ENCODE data around the gene CCPG1. TPM values are rescaled to one million over a fixed set of nuclear protein-coding genes. Genes with fewer than 3 reads are reported as not detected.
"Not testable (repeated sequence)": the region's sequence is repeated elsewhere in the genome, so short reads cannot be mapped to it uniquely, and the experiment has no call there.

Gene CCPG1
- total RNA-seq, 1 experiment from 2014 or later = 14.3 TPM

DNA sequence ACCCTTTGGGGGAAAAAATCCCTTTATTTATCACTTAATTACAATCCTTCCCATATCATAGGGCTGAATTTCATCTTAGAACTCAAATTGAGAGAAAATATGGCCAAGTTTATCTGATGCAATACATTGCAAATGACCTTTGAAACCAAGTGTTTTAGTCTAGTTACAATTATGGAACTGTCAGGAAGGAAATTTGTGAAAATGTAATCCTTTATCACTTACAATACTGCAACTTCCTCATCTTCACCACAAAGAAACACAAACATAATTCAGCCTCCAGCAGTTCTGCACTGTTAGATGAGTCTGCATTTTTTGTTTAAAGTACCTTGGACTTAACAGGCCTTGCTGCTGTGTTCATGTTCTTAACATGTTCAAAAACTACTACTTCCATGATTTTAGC is 4.6 kb downstream of the CCPG1 start:
- Histone ChIP-seq H3K36me3 (replicated peaks; ENCODE audit: control insufficient read depth, insufficient read depth, low read length) (no peaks in the 10 kb centered on the region), H3K27me3 (ENCODE audit: control insufficient read depth, insufficient read depth, low read length) (no peaks in the 10 kb centered on the region), H3K4me3 (ENCODE audit: insufficient read depth, low read depth, low read length) (no peak overlapping the region)
- DNase-seq = no peak

DNA sequence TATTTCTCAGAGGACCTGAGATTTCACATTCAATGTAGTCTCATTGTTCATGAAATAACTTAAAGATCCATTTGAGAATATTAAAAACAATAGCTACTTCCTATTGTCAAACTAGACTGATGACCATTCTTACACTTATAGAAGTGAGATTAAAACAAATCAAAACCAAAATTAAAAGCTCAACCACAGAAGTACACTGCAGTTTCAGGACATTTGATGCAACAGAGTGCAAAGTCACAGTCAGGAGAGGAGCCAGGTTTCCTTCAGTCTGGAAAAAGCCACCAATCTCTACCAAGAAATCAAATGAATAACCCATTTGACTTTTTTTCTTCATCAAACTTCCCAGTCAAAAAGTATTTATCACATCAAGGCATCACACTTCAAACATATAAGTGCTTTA is 5.5 kb downstream of the CCPG1 start:
- no peaks in the 10 kb centered on the region for H3K36me3 ChIP-seq (replicated peaks; ENCODE audit: control insufficient read depth, insufficient read depth, low read length)
- DNase-seq = no peak
- no peaks in the 10 kb centered on the region for H3K27me3 ChIP-seq (ENCODE audit: control insufficient read depth, insufficient read depth, low read length)
- H3K4me3 ChIP-seq (ENCODE audit: insufficient read depth, low read depth, low read length) = no peak overlapping the region

DNA sequence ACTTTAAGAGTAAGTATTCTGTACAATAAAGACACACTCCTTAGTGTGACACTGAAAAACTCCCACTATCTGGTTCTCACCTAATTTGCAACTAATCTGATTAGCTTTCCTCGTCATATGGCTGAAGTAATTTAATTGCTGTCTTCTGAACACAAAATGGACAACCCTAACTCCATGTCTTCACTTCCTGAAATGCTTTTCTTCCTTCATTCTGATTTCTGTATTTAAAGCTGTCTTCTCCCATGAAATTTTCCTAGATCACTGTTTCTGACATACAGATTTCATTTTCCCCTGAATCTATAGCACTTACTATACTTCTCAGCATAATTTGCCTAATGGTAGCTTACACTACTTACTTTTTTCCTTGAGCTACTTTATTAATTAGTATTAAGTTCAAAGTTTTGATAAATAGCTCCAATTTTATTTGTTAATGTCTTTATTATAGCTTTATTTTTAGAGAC is 6.3 kb downstream of the CCPG1 start:
- Histone ChIP-seq H3K4me3 (ENCODE audit: insufficient read depth, low read depth, low read length) (no peak overlapping the region), H3K27me3 (ENCODE audit: control insufficient read depth, insufficient read depth, low read length) (no peaks in the 10 kb centered on the region), H3K36me3 (replicated peaks; ENCODE audit: control insufficient read depth, insufficient read depth, low read length) (no peaks in the 10 kb centered on the region)
- no peak for DNase-seq

DNA sequence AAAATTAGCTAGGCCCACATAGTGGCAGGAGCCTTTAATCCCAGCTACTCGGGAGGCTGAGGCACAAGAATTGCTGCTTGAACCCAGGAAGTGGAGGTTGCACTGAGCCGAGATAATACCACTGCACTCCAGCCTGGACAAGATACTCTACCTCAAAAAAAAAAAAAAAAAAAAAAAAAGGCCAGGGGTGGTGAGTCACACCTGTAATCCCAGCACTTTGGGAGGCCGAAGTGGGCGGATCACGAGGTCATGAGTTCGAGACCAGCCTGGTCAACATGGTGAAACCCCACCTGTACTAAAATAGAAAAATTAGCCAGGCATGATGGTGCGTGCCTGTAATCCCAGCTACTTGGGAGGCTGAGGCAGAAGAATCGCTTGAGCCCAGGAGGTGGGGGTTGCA is 8.1 kb downstream of the CCPG1 start:
- not testable (repeated sequence) for DNase-seq; H3K27me3 ChIP-seq (ENCODE audit: control insufficient read depth, insufficient read depth, low read length); H3K36me3 ChIP-seq (replicated peaks; ENCODE audit: control insufficient read depth, insufficient read depth, low read length); H3K4me3 ChIP-seq (ENCODE audit: insufficient read depth, low read depth, low read length)

GRCh38 chr15:55398243-55398642 is 9.9 kb downstream of the CCPG1 start:
- H3K36me3 ChIP-seq (replicated peaks; ENCODE audit: control insufficient read depth, insufficient read depth, low read length) = no peaks in the 10 kb centered on the region
- no peak for DNase-seq
- no peak overlapping the region for H3K4me3 ChIP-seq (ENCODE audit: insufficient read depth, low read depth, low read length)
- no peaks in the 10 kb centered on the region for H3K27me3 ChIP-seq (ENCODE audit: control insufficient read depth, insufficient read depth, low read length)

- no peak overlapping the region for H3K4me3 ChIP-seq (ENCODE audit: insufficient read depth, low read depth, low read length)
- no peak for DNase-seq
- H3K27me3 ChIP-seq (ENCODE audit: control insufficient read depth, insufficient read depth, low read length) = no peaks in the 10 kb centered on the region
- no peaks in the 10 kb centered on the region for H3K36me3 ChIP-seq (replicated peaks; ENCODE audit: control insufficient read depth, insufficient read depth, low read length)
Measured at GRCh38 chr15:55394694-55395093, 13.5 kb downstream of the CCPG1 start.

DNA sequence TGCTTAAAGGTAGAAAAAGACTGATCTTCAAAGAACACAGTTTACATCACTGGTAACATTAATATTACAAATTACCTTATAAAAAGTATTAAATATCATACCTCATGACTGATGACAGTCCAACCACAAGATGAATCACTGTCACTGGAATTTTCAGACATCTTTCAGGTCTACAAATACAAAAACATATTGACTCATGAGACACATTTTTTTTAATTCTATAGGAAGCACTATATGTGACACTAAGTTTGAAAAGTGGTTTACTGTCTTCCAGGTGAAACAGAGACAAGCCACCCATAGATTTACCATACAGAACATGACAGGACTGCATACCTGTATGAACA is 18.9 kb downstream of the CCPG1 start:
- Histone ChIP-seq H3K36me3 (replicated peaks; ENCODE audit: control insufficient read depth, insufficient read depth, low read length) (no peaks in the 10 kb centered on the region), H3K4me3 (ENCODE audit: insufficient read depth, low read depth, low read length) (no peak overlapping the region), H3K27me3 (ENCODE audit: control insufficient read depth, insufficient read depth, low read length) (no peaks in the 10 kb centered on the region)
- DNase-seq = no peak

DNA sequence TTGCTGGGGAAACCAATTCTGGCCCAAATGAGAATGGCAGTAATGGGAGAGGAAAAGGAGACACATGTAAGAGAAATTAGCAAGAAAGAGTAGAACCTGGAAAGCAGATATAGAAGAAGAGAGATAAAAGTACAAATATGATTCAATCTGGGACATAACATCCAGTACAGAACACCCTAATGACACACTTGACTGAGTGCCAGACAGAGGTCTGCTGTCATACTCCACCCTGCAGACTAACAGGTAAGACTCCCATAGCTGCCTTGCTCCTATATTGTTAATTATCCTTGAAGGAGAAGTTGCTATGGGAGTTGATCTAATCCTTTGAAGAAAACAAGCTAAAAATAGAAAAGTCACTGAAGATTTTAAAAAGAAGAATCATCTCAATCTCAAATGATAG is 21.1 kb downstream of the CCPG1 start:
- Histone ChIP-seq H3K4me3 (ENCODE audit: insufficient read depth, low read depth, low read length) (no peak overlapping the region), H3K27me3 (ENCODE audit: control insufficient read depth, insufficient read depth, low read length) (no peaks in the 10 kb centered on the region), H3K36me3 (replicated peaks; ENCODE audit: control insufficient read depth, insufficient read depth, low read length) (no peaks in the 10 kb centered on the region)
- DNase-seq = no peak

DNA sequence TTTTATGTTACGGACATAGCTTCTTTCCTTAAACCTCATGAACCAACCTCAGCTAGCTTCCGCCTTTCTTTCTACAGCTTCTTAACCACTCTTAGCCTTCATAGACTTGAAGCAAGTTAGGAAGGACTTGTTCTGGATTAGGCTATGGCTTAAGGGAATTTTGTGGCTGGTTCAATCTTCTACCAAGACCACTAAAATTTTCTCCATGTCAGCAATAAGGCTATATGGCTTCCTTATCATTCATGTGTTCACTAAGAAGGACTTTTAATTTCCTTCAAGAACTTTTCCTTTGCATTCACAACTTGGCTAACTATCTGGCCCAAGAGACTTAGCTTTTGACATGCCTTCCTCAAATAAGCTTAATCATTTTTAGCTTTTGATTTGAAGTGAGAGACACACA is 24.5 kb downstream of the CCPG1 start:
- H3K4me3 ChIP-seq (ENCODE audit: insufficient read depth, low read depth, low read length) = no peak overlapping the region
- DNase-seq = no peak
- H3K36me3 ChIP-seq (replicated peaks; ENCODE audit: control insufficient read depth, insufficient read depth, low read length) = no peaks in the 10 kb centered on the region
- no peaks in the 10 kb centered on the region for H3K27me3 ChIP-seq (ENCODE audit: control insufficient read depth, insufficient read depth, low read length)

- no peaks in the 10 kb centered on the region for H3K36me3 ChIP-seq (replicated peaks; ENCODE audit: control insufficient read depth, insufficient read depth, low read length)
- H3K27me3 ChIP-seq (ENCODE audit: control insufficient read depth, insufficient read depth, low read length) = no peaks in the 10 kb centered on the region
- no peak overlapping the region for H3K4me3 ChIP-seq (ENCODE audit: insufficient read depth, low read depth, low read length)
- DNase-seq = no peak
Measured at GRCh38 chr15:55381595-55381994, 26.6 kb downstream of the CCPG1 start.

DNA sequence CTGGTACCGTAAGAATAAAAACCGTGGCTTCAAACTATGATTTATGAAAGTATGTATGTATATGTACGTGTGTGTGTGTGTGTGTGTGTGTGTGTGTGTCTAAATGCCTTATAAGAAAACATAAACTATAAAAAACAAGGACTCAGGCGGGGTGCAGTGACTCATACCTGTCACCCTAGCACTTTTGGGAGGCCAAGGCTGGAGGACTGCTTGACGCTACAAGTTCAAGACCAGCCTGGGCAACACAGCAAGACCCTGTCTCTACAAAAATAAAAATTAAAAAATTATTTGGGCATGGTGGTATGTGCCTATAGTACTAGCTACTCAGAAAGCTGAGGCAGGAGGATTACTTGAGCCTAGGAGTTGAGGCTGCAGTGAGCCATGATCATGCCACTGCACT is 29.1 kb downstream of the CCPG1 start:
- Histone ChIP-seq H3K4me3 (ENCODE audit: insufficient read depth, low read depth, low read length) (no peak overlapping the region), H3K27me3 (ENCODE audit: control insufficient read depth, insufficient read depth, low read length) (no peaks in the 10 kb centered on the region), H3K36me3 (replicated peaks; ENCODE audit: control insufficient read depth, insufficient read depth, low read length) (no peaks in the 10 kb centered on the region)
- no peak for DNase-seq

- Histone ChIP-seq H3K36me3 (replicated peaks; ENCODE audit: control insufficient read depth, insufficient read depth, low read length) (no peaks in the 10 kb centered on the region), H3K4me3 (ENCODE audit: insufficient read depth, low read depth, low read length) (no peak overlapping the region), H3K27me3 (ENCODE audit: control insufficient read depth, insufficient read depth, low read length) (no peaks in the 10 kb centered on the region)
- no peak for DNase-seq
Measured at GRCh38 chr15:55372701-55373440, 35.3 kb downstream of the CCPG1 start.

- DNase-seq = no peak
- Histone ChIP-seq H3K27me3 (ENCODE audit: control insufficient read depth, insufficient read depth, low read length) (no peaks in the 10 kb centered on the region), H3K4me3 (ENCODE audit: insufficient read depth, low read depth, low read length) (no peak overlapping the region), H3K36me3 (replicated peaks; ENCODE audit: control insufficient read depth, insufficient read depth, low read length) (no peaks in the 10 kb centered on the region)
Measured at GRCh38 chr15:55366981-55367380, 41.2 kb downstream of the CCPG1 start.

DNA sequence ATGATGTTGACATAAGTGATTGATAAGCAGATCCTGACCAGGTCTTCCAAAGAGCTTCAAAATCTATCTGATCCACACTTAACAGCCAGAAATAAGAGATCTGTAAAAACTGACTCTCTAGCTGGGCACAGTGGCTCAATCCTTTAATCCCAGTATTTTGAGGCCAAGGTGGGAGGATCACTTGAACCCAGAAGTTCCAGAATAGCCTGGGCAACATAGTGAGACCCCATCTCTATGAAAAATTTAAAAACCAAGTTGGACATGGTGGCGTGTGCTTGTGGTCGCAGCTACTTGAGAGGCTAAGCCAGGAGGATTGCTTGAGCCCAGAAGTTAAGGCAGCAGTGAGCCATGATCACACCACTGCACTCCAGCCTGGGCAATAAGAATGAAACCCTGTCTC is 45.5 kb downstream of the CCPG1 start:
- Histone ChIP-seq H3K36me3 (replicated peaks; ENCODE audit: control insufficient read depth, insufficient read depth, low read length) (no peaks in the 10 kb centered on the region), H3K4me3 (ENCODE audit: insufficient read depth, low read depth, low read length) (no peak overlapping the region), H3K27me3 (ENCODE audit: control insufficient read depth, insufficient read depth, low read length) (no peaks in the 10 kb centered on the region)
- DNase-seq = no peak

GRCh38 chr15:55361048-55361447 is 47.1 kb downstream of the CCPG1 start:
- H3K4me3 ChIP-seq (ENCODE audit: insufficient read depth, low read depth, low read length) = no peak overlapping the region
- DNase-seq = no peak
- H3K27me3 ChIP-seq (ENCODE audit: control insufficient read depth, insufficient read depth, low read length) = no peaks in the 10 kb centered on the region
- no peaks in the 10 kb centered on the region for H3K36me3 ChIP-seq (replicated peaks; ENCODE audit: control insufficient read depth, insufficient read depth, low read length)

DNA sequence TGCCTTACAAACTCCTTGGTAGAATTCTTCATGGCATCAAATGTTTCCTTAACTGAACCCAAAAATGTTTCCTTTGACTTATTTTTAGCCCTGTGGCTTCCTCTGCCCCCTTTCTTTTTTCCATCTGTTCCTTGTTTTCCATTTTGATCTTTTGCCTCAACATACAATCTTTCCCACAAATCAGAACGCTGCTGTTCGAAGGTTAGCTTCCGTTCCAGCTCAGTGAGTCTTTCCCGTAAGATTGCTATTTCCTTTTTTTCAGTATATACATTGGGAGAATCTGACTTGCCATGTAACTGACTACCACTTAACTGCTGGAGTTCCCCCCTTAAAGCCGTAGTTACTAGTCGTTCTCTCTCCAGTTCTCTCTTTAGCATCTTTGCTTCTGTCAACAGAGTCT is 47.9 kb downstream of the CCPG1 start:
- Histone ChIP-seq H3K27me3 (ENCODE audit: control insufficient read depth, insufficient read depth, low read length) (no peaks in the 10 kb centered on the region), H3K4me3 (ENCODE audit: insufficient read depth, low read depth, low read length) (no peak overlapping the region), H3K36me3 (replicated peaks; ENCODE audit: control insufficient read depth, insufficient read depth, low read length) (no peaks in the 10 kb centered on the region)
- no peak for DNase-seq

All from H7 (cell line).